ENCODE results near the gene RPS14.
"Not testable (repeated sequence)": the region's sequence is repeated elsewhere in the genome, so short reads cannot be mapped to it uniquely, and the experiment has no call there.

GRCh38 chr5:150454027-150454426 is 4.5 kb upstream of the RPS14 start:
- not testable (repeated sequence) for TF ChIP-seq CTCF (IDR thresholded peaks at IDR 0.05 in 2 of 3, conservative IDR thresholded peaks at IDR 0.05 in 1 of 3; ENCODE audit: control insufficient read depth in 2 of 3, extremely low read depth in 1 of 3, insufficient read depth in 1 of 3, low read depth in 3 of 3, low read length in 3 of 3); FOXM1 (IDR thresholded peaks at IDR 0.05; ENCODE audit: low read depth, low read length)

Data from GM12878 (cell line).